Measurements from ENCODE around the gene DIPK1B.
"Not testable (repeated sequence)": the region's sequence is repeated elsewhere in the genome, so short reads cannot be mapped to it uniquely, and the experiment has no call there.

DIPK1B gene

DNA sequence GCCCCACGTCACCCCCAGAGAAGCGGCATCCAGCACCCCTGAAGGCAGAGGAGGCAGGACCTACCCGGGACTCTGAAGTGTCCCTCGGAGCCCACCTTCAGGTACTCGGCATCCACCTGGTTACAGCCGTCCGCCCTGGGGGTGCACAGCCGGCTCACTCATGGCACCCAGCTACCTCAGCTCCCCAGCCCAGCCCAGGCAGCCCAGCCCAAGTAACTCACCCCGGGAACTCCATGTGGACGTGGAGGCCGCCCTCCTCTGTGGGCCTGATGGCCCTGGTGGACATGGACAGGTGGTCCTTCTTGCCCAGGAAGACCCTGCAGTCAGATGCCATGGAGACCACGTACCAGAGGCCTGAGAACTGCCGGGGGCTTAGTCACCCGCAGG, 51.3 kb downstream of the DIPK1B start:
- Mint-ChIP-seq H3K4me1 (ENCODE audit: low read depth) (no peaks in the 10 kb centered on the region), H3K27ac (no peak overlapping the region), H3K27me3 (peaks cover 40% of the 10 kb centered on the region), H3K4me3 (no peak overlapping the region), H3K9me3 (no peaks in the 10 kb centered on the region), H3K36me3 (ENCODE audit: low read depth) (no peaks in the 10 kb centered on the region)
- intact Hi-C loops (cut with micrococcal nuclease) = no loop called here

DNA sequence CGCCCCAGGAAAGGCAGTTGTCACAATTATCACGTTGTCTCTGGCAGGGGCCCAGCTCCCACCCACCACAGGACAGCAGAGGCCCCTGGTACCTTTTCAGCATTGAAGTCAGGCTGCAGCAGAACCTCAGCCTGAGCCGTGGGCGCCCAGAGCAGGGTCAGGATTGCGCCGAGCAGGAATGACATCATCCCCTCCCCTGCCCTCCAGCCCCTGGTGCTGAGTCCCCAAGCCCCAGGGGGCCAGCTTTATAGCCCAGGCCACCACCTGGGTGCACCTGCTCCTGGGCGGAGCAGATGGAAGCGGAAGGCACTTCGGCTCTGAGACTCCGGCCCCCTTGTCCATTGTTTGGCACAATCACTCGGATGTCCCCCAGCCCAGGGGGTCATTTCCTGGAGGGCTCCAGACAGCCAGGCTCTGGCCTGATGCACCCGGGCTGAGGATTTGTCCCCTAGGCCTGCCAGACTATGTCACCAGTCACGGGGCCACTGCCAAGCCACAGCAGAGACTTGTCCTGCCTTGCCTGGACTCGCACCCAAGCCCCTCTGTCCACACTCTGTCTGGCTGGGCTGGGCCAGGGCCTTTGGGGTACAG, 52.0 kb downstream of the DIPK1B start, which contains the start of gene LCN15:
TSS of gene LCN15 (minus strand) at position 218 of the 591 bp plus-strand sequence. CDS start at position 188, 30 bp downstream.
- no peak within 1 kb of the TSS for H3K27ac Mint-ChIP-seq
- H3K4me1 Mint-ChIP-seq (ENCODE audit: low read depth) = no peaks in the 10 kb centered on the region

DNA sequence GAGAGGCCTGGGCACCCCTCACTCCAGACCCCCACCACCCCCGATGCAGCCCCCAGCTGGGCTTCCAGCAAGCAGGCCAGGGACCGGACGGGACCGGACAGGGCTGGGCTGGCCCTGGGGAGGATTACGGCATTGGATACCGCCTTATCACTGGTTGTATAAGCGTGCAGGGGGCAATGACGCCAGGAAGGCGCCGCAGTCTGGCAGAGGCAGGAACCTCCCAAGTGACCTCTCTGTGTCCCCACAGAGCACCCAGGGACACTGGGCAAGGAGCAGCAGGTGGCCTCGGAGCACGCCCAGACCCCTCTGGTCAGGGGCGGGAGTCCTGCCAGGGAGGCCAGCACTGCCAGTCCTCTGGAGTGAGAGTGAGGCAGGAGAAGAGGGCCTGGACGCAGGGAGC, 52.7 kb downstream of the DIPK1B start:
- Mint-ChIP-seq H3K4me3 (no peak overlapping the region), H3K27ac (no peak overlapping the region), H3K4me1 (ENCODE audit: low read depth) (peaks cover 5% of the 10 kb centered on the region), H3K27me3 (peaks cover 41% of the 10 kb centered on the region), H3K9me3 (no peaks in the 10 kb centered on the region), H3K36me3 (ENCODE audit: low read depth) (no peaks in the 10 kb centered on the region)
- intact Hi-C loops (cut with micrococcal nuclease) = no loop called here

More for the DNA sequence above, 52.0 kb downstream of the DIPK1B start, which contains the start of gene LCN15:
- Mint-ChIP-seq H3K27me3 (peaks cover 43% of the 10 kb centered on the region), H3K9me3 (no peaks in the 10 kb centered on the region), H3K36me3 (ENCODE audit: low read depth) (no peaks in the 10 kb centered on the region), H3K4me3 (no peak within 1 kb of the TSS)
- intact Hi-C loops (cut with micrococcal nuclease) = no loop called here

DNA sequence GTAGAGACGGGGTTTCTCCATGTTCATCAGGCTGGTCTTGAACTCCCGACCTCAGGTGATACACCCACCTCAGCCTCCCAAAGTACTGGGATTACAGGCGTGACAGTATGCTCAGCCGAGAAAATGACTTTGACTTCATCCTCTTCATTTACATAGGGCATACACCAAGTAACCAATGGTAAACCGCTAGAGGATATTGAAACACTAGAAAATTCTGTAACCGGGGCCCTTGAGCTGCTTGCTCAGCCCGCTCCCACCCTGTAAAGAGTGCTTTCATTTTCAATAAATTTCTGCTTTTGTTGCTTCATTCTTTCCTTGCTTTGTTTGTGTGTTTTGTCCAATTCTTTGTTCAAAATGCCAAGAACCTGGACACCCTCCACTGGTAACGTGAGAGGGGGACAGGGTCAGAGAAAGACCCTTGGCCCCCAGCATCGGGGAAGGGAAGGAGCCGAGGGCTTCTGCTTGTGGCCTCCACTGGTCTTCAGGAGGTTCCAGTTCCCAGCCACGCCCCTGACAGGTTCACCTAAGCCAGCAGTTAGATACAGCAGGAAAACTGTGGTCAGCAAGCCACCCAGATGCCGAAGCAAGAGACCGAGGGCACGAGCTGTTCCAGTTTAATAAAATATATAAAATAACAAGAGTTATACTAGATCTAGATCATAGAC, 53.5 kb downstream of the DIPK1B start:
- intact Hi-C loops (cut with micrococcal nuclease); H3K4me1 Mint-ChIP-seq (ENCODE audit: low read depth); H3K4me3 Mint-ChIP-seq; H3K9me3 Mint-ChIP-seq; H3K36me3 Mint-ChIP-seq (ENCODE audit: low read depth); H3K27ac Mint-ChIP-seq: not testable (repeated sequence)
- peaks cover 41% of the 10 kb centered on the region for H3K27me3 Mint-ChIP-seq

DNA sequence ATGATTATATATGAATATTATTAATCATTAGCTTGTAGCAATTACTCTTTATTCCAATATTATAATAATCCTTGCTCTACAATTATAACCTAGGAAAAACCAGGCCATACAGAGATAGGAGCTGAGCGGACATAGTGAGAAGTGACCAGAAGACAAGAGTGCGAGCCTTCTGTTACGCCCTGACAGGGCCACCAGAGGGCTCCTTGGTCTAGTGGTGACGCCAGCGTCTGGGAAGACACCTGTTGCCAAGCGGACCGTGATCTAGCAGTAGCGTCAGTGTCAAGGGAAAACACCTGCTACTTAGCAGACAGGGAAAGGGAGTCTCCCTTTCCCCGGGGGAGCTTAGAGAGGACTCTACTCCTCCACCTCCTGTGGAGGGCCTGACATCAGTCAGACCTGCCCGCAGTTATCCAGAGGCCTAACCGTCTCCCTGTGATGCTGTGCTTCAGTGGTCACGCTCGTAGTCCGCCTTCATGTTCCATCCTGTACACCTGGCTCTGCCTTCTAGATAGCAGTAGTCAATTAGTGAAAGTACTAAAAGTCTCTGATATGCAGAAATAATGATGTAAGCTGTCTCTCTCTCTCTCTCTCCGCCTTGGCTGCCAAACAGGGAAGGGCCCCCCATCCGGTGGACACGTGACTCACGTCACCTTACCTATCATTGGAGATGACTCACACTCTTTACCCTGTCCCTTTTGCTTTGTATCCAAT, 54.2 kb downstream of the DIPK1B start:
- H3K36me3 Mint-ChIP-seq (ENCODE audit: low read depth); intact Hi-C loops (cut with micrococcal nuclease); H3K4me3 Mint-ChIP-seq: not testable (repeated sequence)

DNA sequence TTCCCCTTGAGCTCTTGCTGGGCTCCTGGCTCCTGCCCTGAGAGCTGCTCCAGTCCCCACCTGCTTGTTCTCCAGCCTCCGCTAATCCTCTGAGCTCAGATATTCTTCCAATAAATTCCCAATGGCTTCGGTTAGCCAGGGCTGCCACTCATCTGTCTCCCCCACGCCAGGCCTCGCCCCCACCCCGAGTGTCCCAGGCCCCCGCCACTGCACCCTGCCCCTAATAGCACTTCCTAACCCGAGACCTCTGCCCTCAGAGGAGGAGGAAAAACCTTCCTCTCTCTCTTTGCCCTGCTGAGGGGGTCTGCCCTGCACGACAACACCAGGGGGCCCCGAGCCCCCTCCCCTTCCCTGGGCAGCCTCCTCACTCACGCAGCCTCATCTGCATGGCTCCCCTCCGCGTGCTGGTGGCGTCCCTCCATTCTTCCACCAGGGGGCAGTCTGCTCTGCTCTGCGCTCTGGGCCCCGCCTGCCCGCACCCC, 57.4 kb downstream of the DIPK1B start:
- Mint-ChIP-seq H3K27me3 (peaks cover 36% of the 10 kb centered on the region), H3K4me3 (no peak overlapping the region), H3K9me3 (peaks cover 10% of the 10 kb centered on the region), H3K36me3 (ENCODE audit: low read depth) (peaks cover 6% of the 10 kb centered on the region), H3K4me1 (ENCODE audit: low read depth) (peaks cover 11% of the 10 kb centered on the region), H3K27ac (no peak overlapping the region)
- intact Hi-C loops (cut with micrococcal nuclease) = no loop called here

More for the DNA sequence above, 54.2 kb downstream of the DIPK1B start:
- H3K4me1 Mint-ChIP-seq (ENCODE audit: low read depth); H3K9me3 Mint-ChIP-seq; H3K27ac Mint-ChIP-seq: not testable (repeated sequence)
- peaks cover 44% of the 10 kb centered on the region for H3K27me3 Mint-ChIP-seq

DNA sequence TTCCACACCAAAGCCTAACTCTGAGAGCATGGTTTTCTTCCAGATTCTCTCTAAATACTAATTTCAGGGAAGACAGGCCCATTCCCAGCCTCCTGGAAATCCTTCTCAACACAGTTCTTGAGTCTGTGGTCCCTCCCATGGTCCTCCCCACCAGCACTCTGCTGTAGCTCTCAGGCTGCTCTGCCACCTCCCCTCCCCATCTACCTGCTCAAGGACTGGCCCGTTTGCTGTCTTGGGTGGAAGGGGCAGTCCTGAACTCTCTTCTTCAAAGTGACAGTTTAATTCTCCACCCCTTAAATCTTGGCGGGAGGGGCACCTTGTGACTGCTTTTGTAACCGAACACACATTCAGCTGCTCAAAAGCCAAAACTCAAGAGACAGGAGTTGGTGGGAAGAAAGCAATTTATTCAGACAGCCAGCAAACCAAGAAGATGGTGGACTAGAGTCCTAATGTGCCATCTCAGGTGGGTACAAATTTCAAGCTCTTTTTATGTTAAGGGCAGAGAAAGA, 59.6 kb downstream of the DIPK1B start:
- peaks cover 11% of the 10 kb centered on the region for H3K4me1 Mint-ChIP-seq (ENCODE audit: low read depth)
- intact Hi-C loops (cut with micrococcal nuclease) = no loop called here
- H3K36me3 Mint-ChIP-seq (ENCODE audit: low read depth) = peaks cover 6% of the 10 kb centered on the region
- H3K27ac Mint-ChIP-seq = no peak overlapping the region
- H3K9me3 Mint-ChIP-seq = peaks cover 10% of the 10 kb centered on the region
- no peak overlapping the region for H3K4me3 Mint-ChIP-seq
- H3K27me3 Mint-ChIP-seq = peaks cover 31% of the 10 kb centered on the region

DNA sequence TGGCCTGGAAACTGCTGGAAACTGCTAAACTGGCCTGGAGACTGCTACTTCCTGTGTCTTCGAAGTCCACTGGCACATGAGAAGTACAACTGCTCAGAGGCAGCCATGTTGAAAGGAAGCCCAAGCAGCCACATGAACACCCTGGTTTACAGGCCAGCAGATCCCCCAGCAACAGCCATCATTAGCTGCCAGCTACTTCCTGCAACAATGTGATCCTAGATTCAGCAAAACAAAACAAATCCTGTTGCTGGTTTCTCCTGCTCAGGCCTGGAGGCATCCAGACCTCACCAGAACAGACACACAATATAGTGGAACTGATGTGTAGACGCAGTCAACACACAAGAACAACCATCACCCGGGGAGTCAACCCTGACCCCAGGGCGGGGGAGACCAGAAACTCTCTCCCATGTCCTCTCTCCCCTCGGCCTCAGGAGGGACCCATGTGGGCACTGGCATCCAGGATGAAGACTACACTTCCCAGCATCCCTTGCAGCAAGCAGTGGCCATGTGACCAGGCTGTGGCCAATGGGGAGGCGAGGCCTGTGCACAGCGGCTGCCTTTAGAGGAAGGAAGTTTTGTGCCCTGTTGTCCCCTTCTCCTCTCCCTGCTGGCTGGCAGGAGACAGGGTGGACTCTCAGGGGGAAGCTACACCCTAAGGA, 61.1 kb downstream of the DIPK1B start:
- Mint-ChIP-seq H3K36me3 (ENCODE audit: low read depth) (peaks cover 6% of the 10 kb centered on the region), H3K27me3 (peaks cover 29% of the 10 kb centered on the region), H3K9me3 (peaks cover 10% of the 10 kb centered on the region), H3K4me1 (ENCODE audit: low read depth) (peaks cover 11% of the 10 kb centered on the region), H3K27ac (peak overlapping the region; percentile 28), H3K4me3 (no peak overlapping the region)
- intact Hi-C loops (cut with micrococcal nuclease) = no loop called here
